Activated CD4-positive, CD25-positive, alpha-beta regulatory T cell treated with anti-CD3 and anti-CD28 coated beads, Interleukin-2, amount 50 U/mL, for 72 hours (primary cell): ENCODE results near the gene CFAP251.

Experiments used
- DNase-seq: peaks from one replicate; pipeline ENCODE4 v3.0.0; 2021

Gene CFAP251

DNA sequence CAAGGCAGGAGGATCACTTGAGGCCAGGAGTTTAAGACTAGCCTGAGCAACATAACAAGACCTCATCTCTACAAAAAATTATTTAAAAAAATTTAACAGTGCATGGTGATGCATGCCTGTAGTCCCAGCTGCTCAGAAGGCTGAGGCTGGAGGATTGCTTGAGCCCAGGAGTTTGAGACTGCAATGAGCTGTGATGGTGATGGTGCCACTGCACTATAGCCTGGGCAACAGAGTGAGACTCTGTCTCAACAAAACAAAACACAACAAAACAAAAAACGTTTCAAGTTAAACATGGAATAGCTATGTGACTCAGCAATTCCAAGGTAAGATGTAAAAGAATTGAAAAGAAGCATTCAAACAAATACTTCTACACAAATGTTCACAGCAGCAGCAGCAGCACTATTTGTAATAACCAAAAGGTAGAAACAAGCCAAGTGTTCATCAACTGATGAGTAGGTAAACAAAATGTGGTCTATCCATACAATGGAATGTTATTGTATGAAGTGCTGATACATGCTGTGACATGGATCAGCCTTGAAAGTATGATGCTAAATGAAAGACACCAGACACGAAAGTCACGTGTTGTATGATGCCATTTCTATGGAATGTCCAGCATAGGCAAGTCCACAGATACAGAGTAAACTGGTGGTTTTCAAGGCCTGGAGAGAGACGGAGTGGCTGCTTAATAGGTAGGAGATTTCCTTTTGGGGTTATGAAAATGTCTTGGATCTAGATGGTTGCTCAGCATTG is 31.4 kb downstream of the CFAP251 start:
- no peak for DNase-seq

GRCh38 chr12:121953117-121953692 is 34.8 kb downstream of the CFAP251 start:
- no peak for DNase-seq

GRCh38 chr12:121953695-121954094 is 35.3 kb downstream of the CFAP251 start:
- no peak for DNase-seq

- no peak for DNase-seq
Observed at GRCh38 chr12:121955258-121956237, 37.2 kb downstream of the CFAP251 start.

- DNase-seq = no peak
Observed at GRCh38 chr12:121957861-121958515, 39.6 kb downstream of the CFAP251 start.

GRCh38 chr12:121958541-121959240 is 40.3 kb downstream of the CFAP251 start:
- DNase-seq = no peak

DNA sequence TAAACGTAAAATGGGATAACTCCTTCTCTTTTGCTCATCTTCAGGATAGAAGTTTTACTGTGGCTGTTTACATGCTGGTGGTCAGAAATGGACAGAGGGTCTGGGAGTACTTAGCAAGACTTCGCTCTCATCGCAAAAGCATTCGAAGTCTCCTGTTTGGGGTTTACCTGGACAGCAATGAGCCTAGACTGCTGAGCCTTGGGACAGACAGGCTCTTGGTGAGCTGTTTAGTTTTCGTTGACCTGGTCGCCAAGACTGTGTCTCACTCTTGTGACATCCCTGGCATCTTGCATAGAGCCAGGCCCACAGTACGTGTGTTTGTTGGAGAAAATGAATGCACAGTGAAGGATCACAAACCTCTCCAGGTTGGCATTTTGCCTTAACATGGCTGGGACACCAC is 42.1 kb downstream of the CFAP251 start:
- no peak for DNase-seq

DNA sequence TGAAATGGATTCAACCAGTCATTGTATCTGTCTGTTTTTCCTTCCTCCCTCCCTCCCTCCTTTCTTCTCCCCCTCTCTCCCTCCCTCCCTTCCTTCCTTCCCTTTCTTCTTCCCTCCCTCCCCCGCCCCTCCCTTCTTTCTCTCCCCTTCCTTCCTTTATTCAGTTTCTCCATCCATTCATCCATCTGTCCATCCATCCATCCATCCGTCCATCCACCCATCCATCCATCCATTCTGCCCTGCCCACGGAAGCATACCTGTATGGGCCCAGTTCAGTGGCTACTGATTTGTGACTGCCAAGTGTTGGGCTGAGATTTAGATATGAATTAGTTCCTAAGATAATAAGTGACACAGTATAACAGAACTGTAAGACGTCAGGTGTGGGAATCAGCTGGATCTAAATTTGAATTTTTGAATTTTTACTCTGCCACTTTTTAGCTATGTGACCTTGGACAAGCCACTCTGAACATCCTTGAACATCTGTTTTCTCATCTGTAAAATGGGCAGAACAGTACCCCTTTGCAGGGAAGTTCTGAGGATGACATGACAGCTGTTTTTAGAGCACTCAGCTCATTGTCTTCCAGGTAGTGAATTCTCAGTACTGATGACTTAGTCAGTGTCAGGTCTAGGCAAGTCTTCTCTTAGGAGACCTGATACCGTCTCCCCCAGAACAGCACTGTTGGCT is 42.9 kb downstream of the CFAP251 start:
- DNase-seq = no peak

DNA sequence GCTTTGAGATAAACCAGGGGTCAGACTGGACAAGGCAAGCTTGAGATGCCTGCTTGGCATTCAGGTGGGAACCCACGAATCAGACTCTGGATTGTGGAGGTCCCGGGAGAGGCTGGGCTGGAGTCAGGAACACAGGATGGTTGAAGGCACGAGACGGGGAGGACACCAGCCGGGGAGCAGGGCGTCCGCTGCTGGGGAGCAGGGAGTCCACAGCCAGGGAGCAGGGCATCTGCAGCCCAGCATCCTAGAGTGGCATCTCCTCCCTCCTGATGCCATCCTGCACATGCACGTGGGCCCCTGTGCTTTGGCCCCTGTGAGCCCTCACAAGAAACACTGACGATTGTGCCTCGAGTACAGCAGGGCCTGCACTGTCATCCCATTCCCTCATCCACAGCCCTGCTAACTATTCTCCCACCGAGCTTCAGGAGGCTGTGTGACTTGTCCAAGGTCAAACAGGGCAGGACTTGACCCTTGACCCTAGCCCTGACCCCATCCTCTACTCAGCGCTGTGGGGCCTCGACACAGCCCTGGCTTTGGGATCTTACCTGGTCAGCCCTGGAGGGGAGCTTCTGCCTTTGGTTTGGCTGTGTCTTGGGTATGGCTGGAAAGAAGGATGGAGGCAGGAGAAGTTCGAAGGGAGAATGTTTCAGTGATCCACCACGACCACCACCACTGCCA is 45.1 kb downstream of the CFAP251 start:
- DNase-seq = no peak

DNA sequence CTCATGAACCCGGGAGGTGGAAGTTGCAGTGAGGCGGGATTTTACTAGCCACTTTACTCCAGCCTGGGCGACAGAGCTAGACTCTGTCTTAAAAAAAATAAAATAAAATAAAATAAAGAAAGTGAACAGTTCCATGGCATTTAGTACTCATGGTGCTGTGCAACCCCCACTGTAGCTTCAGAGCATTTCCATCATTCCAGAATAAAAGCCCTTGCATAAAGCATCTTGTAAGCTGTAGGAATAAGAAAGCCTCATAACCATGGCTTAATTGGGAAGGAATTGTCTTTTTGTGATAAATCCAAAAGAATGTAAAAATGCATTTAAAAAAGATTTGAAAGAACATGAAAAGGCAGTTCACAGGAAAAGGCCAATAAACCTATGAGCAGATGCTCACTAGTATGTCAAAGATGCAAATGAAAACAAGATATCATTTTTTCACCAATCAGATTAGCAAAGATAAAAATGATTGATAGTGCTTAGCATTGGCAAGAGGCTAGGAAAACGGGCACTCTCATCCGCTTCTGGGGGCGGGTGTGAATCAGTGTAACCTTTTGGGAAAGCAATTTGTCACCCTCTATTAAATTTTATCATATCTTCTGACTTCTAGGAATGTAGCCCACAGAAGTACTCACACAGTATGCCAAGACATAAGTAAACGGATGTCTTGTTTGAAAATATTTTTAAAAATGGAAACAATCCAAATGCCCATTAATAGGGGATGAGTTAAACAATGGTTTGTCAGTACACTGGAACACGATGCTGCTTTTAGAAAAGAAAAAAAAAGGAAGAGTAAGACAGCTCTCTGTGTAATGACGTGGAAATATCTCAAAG is 46.6 kb downstream of the CFAP251 start:
- DNase-seq = no peak

DNA sequence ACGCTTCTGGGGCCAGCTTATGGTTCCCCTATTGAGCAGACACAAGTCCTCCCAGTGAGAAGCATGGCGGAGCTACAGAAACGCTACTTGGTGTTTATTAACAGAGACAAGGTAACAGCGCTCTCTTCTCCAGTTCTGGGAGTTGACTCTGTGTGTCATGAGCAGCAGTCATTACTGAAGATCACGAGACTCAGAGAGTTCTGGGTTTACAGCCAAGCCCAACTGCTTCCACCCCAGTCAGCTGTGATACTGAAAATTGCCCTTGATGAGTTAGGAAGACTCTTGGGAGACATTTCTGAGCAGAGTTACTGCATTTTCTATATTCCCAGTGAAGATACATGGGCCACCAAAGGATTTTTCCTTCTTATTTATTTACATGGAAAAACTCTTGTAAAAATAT is 48.6 kb downstream of the CFAP251 start:
- no peak for DNase-seq

DNA sequence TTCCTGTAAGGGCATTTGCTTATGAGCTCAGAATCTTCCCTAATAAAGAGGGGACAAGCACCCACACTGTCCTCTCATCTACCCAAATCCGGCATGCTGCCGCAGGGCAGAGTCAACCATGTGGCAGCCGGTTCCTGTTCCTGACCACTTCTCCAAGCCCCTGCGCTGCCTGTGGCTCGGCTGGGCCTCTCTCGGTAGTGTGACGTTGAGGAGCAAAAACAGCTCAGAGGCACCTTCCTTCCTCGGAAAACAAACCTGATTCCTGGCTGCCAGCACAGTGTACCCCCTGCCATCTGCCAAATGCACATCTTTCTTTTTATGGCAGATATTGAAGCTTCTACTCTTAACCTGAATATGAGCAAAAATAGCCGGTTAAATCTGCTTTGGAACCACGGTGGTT is 50.5 kb downstream of the CFAP251 start:
- DNase-seq = no peak

DNA sequence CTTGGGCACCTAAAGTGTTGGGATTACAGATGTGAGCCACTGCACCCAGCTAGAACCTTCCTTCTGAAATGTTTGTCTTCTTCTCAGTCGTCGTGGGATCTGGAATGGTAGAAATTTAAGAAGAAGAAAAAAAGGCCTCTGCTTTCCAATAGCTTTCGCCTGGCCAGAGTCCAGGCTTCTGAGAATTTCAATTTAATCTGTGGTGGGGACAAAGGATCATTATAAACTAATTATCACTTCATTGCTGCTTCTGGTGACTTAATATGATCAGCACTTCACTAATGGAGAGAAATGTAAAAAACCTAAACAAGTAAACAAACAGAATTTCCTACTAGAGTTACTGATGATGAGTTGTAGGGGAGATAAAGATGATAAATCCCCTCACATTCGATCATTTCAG is 51.3 kb downstream of the CFAP251 start:
- no peak for DNase-seq

DNA sequence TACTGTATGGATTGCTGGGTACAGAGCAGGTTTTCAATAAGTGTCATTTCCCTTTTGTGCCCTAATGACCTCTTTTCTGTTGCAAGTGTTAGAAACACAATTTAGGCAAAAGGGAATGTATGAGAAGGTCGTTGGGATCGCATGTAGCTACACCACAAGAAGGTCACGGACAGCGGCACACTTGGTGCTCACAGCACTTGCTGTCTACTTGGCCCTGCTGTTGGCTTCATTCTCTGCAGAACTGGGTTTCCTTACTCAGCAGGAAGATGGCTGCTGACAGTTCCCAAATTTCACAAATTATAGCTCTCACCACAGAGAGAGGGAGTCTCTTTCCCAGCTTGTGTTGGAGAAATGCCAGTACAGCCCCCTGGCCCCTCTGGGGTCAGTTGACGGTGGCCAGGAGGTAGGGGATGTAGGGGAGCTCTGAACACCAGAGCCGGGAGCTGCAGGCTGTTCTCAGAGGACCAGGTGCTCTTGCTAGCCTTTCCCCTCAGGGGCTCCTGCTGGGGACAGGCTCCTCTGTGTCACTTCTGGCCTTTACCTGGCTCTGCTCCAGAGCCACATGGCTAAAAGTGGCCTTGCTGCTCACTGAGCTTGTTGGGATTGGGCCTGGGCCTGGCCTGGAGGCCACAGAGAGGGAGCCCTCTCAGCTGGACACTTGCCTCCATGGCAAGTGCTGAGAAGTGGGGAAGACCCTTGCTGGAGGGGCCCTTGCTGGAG is 52.3 kb downstream of the CFAP251 start:
- no peak for DNase-seq

GRCh38 chr12:121974026-121974985 is 55.9 kb downstream of the CFAP251 start:
- DNase-seq = no peak

GRCh38 chr12:121975021-121975420 is 56.6 kb downstream of the CFAP251 start:
- no peak for DNase-seq

- DNase-seq = no peak
Observed at GRCh38 chr12:121976950-121977349, 58.6 kb downstream of the CFAP251 start.

- DNase-seq = no peak
Observed at GRCh38 chr12:121980191-121980891, 61.9 kb downstream of the CFAP251 start.
